Measurements from ENCODE around the gene GTPBP3. TPM values are rescaled to one million over a fixed set of nuclear protein-coding genes. Genes with fewer than 3 reads are reported as not detected.
"Not testable (repeated sequence)": the region's sequence is repeated elsewhere in the genome, so short reads cannot be mapped to it uniquely, and the experiment has no call there.

GTPBP3 gene, protein sequence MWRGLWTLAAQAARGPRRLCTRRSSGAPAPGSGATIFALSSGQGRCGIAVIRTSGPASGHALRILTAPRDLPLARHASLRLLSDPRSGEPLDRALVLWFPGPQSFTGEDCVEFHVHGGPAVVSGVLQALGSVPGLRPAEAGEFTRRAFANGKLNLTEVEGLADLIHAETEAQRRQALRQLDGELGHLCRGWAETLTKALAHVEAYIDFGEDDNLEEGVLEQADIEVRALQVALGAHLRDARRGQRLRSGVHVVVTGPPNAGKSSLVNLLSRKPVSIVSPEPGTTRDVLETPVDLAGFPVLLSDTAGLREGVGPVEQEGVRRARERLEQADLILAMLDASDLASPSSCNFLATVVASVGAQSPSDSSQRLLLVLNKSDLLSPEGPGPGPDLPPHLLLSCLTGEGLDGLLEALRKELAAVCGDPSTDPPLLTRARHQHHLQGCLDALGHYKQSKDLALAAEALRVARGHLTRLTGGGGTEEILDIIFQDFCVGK
- total RNA-seq, result 10 to 100 TPM; 36.8 to 45.7 TPM

DNA sequence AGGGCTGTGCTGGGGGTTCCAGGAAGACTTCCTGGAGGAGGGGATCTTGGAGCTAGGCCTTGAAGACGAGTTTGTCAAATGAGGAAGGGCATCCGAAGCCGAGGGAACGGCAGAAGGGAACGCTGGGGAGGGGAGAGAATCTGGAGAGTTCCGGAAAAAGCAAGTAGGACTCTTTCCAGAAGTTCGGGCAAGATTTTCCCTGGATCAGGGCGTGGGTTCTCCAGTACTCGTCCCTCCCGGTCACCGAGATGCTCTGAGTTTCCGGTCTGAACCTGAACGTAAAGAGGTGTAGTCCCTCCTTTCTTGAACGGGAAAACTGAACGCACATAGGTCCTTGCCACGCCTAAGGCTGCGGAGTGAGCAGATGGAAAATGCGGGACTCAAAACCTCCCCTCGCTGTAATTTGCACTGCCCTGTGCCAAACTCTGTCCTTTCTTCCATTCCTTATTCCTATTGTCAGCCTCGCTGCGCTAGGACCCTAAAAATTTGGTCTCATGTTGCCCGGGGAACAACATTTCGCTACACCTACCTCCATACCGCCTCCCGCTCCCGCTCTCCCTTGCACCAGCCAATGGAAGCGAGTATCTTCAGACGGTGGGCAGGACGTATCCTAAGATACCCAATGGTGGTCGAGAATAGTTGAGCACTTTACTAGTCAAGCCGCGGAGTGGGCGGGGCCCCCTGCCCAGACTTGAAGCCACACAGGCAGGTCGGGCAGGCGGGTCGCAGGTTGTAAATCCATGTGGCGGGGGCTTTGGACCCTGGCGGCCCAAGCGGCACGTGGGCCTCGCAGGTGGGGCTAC lies at the start of gene GTPBP3:
TSS of gene GTPBP3 (plus strand) at position 682 of the 803 bp plus-strand sequence. CDS start at position 741, 59 bp downstream.
- no peaks in the 10 kb centered on the region for H3K27me3 Mint-ChIP-seq (ENCODE audit: low read depth)
- peak; percentile 98 for DNase-seq
- H3K27ac Mint-ChIP-seq, result peak within 1 kb of the TSS; percentile 93
- H3K36me3 Mint-ChIP-seq (ENCODE audit: low read depth), result peaks cover 6% of the 10 kb centered on the region
- H3K9me3 Mint-ChIP-seq, result no peaks in the 10 kb centered on the region
- CTCF ChIA-PET, result no interaction called here
- intact Hi-C loops (cut with micrococcal nuclease), result loop anchor here (1.0 to 10.0 kb wide), 9 partner anchors 28 to 418 kb away; partner anchors contain the start of genes BABAM1, DDA1, FCHO1 and HAUS8
- peaks cover 28% of the 10 kb centered on the region for H3K4me1 Mint-ChIP-seq (ENCODE audit: low read depth)
- H3K4me3 Mint-ChIP-seq, result peak within 1 kb of the TSS; percentile 88

DNA sequence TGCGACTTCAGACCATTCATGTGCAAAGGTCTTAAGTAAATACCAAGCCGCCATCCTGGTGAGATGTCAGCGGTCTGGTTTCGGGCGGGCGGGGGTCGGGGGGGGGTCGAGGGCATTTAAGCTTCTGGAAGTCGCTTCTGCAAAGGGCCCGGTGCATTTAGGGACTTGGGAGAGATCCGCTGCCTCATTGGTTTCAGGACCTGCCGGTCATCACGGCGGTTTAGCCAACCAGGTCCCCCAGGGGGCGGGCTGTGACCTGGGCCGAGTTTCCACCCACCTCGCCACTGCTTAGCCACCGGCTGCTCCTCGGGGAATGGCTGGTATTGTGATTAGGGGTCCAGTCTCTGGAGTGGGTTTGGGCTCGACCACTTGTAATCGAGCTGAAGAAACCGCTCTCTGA lies 47.9 kb upstream of the GTPBP3 start:
- intact Hi-C loops (cut with micrococcal nuclease), result loop anchor here (10.0 kb wide), 1 partner anchor 575 kb away; the partner anchor contains the start of gene NWD1

DNA sequence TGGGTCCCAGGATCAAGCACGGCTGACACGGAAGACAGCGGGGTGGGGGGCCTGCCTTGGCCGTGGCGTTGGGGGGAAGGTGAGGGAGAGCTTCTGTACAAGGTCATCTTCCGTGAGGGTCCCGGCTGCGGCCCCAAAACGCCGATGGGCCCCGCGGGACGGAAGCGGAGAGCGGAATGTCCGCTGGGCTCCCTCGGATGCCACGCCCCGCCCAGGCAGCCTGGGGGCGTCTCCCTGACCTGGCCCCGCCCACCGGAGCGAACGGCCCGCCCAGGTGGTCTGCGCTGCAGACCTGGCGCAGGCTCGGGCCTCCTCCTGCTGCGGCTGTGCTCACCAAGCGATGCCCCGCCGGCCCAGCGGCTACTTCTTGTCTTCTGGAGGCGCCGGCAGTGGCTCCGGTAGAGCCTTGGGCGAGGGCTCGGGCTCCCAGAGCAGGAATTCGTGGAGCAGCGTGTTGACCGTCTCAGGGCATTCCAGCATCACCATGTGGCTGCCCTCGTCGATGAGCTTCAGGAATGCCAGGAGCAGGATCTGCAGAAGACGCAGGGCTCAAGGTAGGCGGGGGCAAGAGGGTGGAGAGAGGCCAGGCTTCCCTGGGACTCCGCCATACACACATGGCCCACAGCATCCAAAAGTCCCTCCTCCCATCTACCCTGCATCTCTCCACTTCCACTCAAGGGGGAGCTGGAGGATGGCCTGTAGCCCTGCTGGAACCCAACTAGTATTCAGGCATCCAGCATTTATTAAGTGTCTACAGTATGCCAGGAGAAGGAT lies 44.9 kb upstream of the GTPBP3 start:
- no peaks in the 10 kb centered on the region for H3K27me3 Mint-ChIP-seq (ENCODE audit: low read depth)
- intact Hi-C loops (cut with micrococcal nuclease), result loop anchor here (1.0 to 2.0 kb wide), 6 partner anchors 13 to 158 kb away; partner anchors contain the start of genes GTPBP3 and MRPL34
- DNase-seq, result peak; percentile 88
- H3K4me3 Mint-ChIP-seq, result peak overlapping the region; percentile 87
- CTCF ChIA-PET, result interaction anchor here (0.6 to 2.4 kb wide), 13 partner anchors 9 to 816 kb away, joined by 3 to 11 read pairs (median 4); partner anchors contain the start of genes ABHD8, ANKLE1 and MRPL34
- peak overlapping the region; percentile 56 for H3K27ac Mint-ChIP-seq
- peaks cover 8% of the 10 kb centered on the region for H3K4me1 Mint-ChIP-seq (ENCODE audit: low read depth)
- H3K36me3 Mint-ChIP-seq (ENCODE audit: low read depth), result no peaks in the 10 kb centered on the region
- no peaks in the 10 kb centered on the region for H3K9me3 Mint-ChIP-seq

More for the DNA sequence above, 47.9 kb upstream of the GTPBP3 start:
- Mint-ChIP-seq H3K27me3 (ENCODE audit: low read depth) (no peaks in the 10 kb centered on the region), H3K9me3 (no peaks in the 10 kb centered on the region), H3K4me3 (no peak overlapping the region), H3K27ac (no peak overlapping the region), H3K4me1 (ENCODE audit: low read depth) (peaks cover 5% of the 10 kb centered on the region), H3K36me3 (ENCODE audit: low read depth) (peaks cover 5% of the 10 kb centered on the region)
- DNase-seq, result peak; percentile 65
- CTCF ChIA-PET, result interaction anchor here (0.7 to 1.9 kb wide), 3 partner anchors 15 to 190 kb away, joined by 3 to 8 read pairs (median 3); no protein-coding TSS in a partner anchor

DNA sequence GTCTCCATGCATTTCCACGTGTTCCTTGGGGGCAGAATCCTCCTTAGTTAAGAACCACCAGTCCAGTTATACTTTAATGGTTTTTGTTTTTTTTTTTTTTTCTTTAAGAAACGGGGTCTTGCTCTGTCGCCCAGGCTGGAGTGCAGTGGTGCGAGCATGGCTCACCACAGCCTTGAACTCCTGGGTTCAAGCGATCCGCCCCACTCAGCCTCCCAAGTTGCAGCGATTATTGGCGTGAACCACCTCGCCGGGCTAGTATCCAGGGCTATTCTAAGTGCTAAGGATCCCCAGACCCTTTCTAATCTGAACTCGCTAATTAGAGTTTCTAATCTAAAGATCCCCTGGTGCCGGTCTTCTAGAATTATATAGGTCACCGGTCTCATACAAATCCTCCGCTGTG lies 43.7 kb upstream of the GTPBP3 start:
- intact Hi-C loops (cut with micrococcal nuclease), result loop anchor here (2.0 kb wide), 2 partner anchors 43 to 157 kb away; partner anchors contain the start of gene GTPBP3

DNA sequence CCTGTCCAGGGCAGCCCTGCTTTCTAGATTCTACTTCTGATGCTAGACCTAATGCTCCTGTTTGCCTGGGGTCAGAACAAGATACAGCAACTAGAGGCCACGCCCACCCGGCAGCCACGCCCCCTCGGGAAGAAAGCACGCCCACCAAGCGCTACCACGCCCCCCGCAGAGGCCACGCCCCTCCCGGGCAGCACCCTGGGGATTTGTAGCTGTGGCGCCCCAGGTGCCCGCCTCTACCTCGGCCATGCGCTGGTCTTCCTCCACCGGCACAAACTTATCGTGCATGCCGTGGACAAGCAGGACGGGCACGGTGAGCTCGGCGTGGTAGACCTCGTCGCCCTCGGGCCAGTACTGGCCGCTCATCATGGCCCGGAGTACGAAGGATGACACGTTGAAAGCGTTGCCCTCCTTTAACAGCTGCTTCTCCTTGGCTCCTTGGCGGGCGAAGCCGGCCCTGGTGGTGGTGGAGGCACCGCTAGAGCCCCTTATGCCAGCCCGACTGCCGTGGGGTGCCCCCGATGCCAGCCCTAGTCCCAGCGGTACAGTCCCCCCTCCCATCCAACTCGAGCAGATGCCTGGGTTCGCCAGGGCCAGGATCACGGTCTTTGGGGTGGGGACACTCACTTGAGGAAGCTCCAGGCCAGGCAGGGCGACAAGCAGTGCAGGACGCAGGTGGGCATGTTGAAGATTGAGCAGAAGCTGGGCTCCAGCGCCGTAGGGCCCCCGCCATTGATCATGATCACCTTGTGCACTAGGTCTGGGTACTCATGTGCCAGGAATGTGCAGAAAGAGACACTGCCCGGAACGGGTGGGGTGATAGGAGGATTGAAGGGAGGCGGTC lies 43.1 kb upstream of the GTPBP3 start:
- CTCF ChIA-PET, result interaction anchor here (0.5 to 2.4 kb wide), 6 partner anchors 9 to 107 kb away, joined by 3 to 10 read pairs (median 4); partner anchors contain the start of genes ABHD8 and DDA1
- Mint-ChIP-seq H3K27ac (no peak overlapping the region), H3K4me1 (ENCODE audit: low read depth) (peaks cover 8% of the 10 kb centered on the region), H3K9me3 (no peaks in the 10 kb centered on the region), H3K27me3 (ENCODE audit: low read depth) (no peaks in the 10 kb centered on the region), H3K4me3 (no peak overlapping the region), H3K36me3 (ENCODE audit: low read depth) (peaks cover 4% of the 10 kb centered on the region)
- peak; percentile 57 for DNase-seq
- intact Hi-C loops (cut with micrococcal nuclease), result no loop called here

More for the DNA sequence above, 43.7 kb upstream of the GTPBP3 start:
- Mint-ChIP-seq H3K27me3 (ENCODE audit: low read depth) (no peaks in the 10 kb centered on the region), H3K36me3 (ENCODE audit: low read depth) (peaks cover 4% of the 10 kb centered on the region), H3K4me1 (ENCODE audit: low read depth) (peaks cover 8% of the 10 kb centered on the region), H3K27ac (no peak overlapping the region), H3K4me3 (no peak overlapping the region), H3K9me3 (no peaks in the 10 kb centered on the region)
- CTCF ChIA-PET, result interaction anchor here (0.7 to 2.4 kb wide), 7 partner anchors 10 to 817 kb away, joined by 4 to 11 read pairs (median 8); partner anchors contain the start of genes ABHD8, ANKLE1, DDA1 and MRPL34
- no peak for DNase-seq

DNA sequence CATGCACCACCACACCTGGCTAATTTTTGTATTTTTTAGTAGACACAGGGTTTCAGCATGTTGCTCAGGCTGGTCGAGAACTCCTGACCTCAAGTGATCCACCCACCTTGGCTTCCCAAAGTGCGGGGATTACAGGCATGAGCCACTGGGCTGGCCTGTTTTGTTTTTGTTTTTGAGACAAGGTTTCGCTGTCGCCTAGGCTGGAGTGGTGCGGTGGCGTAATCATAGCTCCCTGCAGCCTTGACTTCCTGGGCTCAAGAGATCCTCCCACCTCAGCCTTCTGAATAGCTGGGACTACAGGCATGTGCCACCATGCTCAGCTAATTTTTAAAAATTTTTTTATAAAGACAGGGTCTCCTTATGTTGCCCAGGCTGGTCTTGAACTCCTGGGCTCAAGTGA lies 41.8 kb upstream of the GTPBP3 start:
- H3K27me3 Mint-ChIP-seq (ENCODE audit: low read depth); intact Hi-C loops (cut with micrococcal nuclease); H3K36me3 Mint-ChIP-seq (ENCODE audit: low read depth); H3K4me1 Mint-ChIP-seq (ENCODE audit: low read depth); H3K27ac Mint-ChIP-seq; H3K4me3 Mint-ChIP-seq; H3K9me3 Mint-ChIP-seq; DNase-seq: not testable (repeated sequence)
- CTCF ChIA-PET, result interaction anchor here (0.6 kb wide), 1 partner anchor 110 kb away, joined by 3 read pairs; the partner anchor contains the start of gene BST2

DNA sequence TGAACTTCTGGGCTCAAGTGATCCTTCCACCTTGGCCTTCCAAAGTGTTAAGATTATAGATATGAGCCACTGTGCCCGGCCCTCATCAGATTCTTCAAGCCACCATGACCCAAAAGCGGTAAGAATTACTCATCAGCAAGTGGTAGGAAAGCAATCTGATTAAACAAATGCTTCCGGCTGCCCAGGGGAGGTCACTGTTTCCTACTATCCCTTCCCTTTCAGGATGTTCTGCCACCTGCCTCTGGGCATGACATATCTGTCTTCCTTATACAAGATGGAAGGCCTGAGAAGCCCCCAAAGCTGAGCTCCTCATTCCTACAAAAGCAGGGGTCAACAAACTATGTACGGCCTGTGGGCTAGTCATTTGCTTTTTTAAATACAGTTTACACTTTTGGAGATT lies 41.1 kb upstream of the GTPBP3 start:
- Mint-ChIP-seq H3K27me3 (ENCODE audit: low read depth) (no peaks in the 10 kb centered on the region), H3K4me3 (no peak overlapping the region), H3K9me3 (no peaks in the 10 kb centered on the region), H3K4me1 (ENCODE audit: low read depth) (peaks cover 8% of the 10 kb centered on the region), H3K36me3 (ENCODE audit: low read depth) (peaks cover 4% of the 10 kb centered on the region), H3K27ac (no peak overlapping the region)
- DNase-seq, result no peak
- intact Hi-C loops (cut with micrococcal nuclease), result no loop called here
- CTCF ChIA-PET, result interaction anchor here (0.6 to 1.5 kb wide), 3 partner anchors 29 to 170 kb away, joined by 3 read pairs; partner anchors contain the start of gene BABAM1

DNA sequence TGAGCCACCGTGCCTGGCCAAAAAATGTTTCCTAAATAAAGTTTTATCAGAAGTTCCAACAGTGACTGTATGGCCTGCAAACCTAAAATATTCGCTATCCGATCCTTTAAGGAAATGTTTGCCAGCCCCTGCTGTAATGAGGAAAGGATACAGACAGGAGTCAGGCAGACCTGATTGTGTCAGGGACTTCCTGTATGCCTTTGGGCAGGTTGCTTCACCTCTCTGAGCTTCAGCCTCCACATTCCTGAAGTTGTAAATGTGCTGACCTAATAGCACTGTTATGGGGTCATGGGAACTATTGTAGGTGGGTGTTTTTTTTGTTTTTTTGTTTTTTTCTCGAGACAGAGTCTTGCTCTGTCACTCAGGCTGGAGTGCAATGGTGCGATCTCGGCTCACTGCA lies 40.4 kb upstream of the GTPBP3 start:
- Mint-ChIP-seq H3K4me1 (ENCODE audit: low read depth) (peaks cover 10% of the 10 kb centered on the region), H3K27me3 (ENCODE audit: low read depth) (no peaks in the 10 kb centered on the region), H3K27ac (no peak overlapping the region), H3K36me3 (ENCODE audit: low read depth) (peaks cover 4% of the 10 kb centered on the region), H3K4me3 (no peak overlapping the region), H3K9me3 (no peaks in the 10 kb centered on the region)
- no peak for DNase-seq
- CTCF ChIA-PET, result interaction anchor here (0.6 to 1.5 kb wide), 3 partner anchors 29 to 103 kb away, joined by 3 read pairs; partner anchors contain the start of gene BABAM1
- intact Hi-C loops (cut with micrococcal nuclease), result no loop called here

DNA sequence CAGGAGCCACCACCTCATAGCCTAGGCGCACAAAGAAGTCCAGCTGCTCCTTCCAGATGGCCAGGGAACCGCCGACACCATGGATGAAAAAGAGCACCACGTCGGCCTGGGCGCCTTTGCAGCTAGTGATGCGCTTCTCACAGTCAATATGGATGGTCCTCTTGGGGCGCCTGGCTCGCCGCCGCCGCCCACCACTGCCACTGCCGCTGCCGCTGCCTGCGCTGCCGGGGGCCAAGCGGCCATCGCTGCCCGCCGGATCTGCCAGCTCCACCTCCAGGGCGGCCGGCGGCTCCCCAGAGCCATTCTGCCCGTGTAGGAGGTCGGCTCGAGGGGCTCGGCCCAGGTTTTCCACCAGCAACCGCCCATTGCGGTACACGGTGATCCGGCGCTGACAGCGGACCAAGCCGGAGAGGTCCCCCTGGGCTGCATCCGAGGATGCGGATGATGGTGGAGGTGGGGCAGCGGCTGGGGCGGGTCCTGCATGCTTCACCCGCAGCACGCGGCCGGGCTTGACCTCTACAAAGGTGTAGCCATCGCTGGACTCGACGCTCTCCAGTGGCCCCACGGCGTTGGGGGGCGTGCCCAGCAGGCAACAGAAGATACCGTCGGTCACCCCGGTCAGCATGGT lies 36.2 kb upstream of the GTPBP3 start:
- CTCF ChIA-PET, result interaction anchor here (1.3 kb wide), 1 partner anchor 8 kb away, joined by 3 read pairs; the partner anchor contains the start of gene DDA1
- Mint-ChIP-seq H3K36me3 (ENCODE audit: low read depth) (peaks cover 4% of the 10 kb centered on the region), H3K4me1 (ENCODE audit: low read depth) (peaks cover 27% of the 10 kb centered on the region), H3K9me3 (no peaks in the 10 kb centered on the region), H3K27me3 (ENCODE audit: low read depth) (no peaks in the 10 kb centered on the region), H3K4me3 (no peak overlapping the region), H3K27ac (no peak overlapping the region)
- DNase-seq, result no peak
- intact Hi-C loops (cut with micrococcal nuclease), result loop anchor here (10.0 kb wide), 1 partner anchor 466 kb away; no protein-coding TSS in a partner anchor
